Activated T-cell treated with anti-CD3 and anti-CD28 coated beads for 48 hours (primary cell): ENCODE data around the gene IL20RA.
A peak's percentile ranks its signal among the peaks of the same experiment; 100 is the strongest.

Experiments used
- DNase-seq: peaks from one replicate; pipeline ENCODE4 v3.0.0-alpha.2; 2020; ENCODE audit warnings: low read depth

IL20RA gene

DNA sequence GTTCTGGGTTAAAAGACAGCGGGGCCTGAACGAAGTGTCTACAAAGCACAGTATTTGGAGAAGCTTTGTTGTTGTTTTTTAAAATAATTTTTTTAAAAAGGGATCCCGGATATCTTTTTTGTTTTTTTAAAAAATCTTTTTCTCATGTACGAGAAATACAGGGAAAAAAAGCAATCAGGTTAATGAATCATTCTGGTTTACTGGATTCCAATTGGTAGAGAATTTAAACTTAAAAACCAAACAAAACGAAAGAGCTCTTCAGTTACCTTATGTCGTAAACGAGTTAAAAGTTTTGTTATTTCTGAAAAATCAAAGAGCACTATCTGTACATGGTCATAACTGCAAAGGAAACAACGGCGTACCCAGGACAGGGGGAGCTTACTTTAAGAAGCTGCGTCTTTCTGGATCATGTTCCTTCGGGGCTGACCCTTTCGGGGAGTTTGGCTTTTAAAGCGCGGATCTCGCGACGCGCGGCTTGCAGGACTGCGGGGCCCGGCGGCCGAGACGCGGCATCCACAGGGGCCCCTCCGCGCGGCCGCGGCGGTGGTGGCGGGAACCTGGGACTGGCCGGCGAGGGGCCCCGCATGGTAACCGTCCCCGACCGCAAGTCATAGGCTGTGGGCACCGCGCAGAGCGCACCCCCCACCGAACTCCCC is 927 bp downstream of the IL20RA start:
- no peak for DNase-seq

GRCh38 chr6:137040393-137040792 is 4.4 kb downstream of the IL20RA start:
- DNase-seq, result no peak

DNA sequence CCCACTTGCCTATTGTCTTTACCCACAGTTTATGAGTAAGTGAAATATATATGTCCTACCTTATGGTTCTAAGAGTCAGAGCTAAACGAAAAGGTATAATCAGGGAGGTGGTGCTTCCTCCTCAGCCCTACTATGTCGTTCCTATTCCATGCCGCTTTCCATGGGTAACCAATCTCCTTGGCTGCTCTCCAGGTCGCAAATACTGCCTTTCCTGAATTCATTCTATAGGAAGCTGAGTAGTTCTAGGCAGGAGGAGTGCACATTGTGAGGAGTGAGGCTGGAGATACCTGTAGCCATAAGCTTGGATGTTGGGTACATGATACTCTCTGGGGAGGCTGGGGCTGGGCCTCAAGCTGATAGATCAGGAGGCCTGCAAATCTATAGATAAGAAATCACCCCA is 5.8 kb downstream of the IL20RA start:
- DNase-seq, result no peak

DNA sequence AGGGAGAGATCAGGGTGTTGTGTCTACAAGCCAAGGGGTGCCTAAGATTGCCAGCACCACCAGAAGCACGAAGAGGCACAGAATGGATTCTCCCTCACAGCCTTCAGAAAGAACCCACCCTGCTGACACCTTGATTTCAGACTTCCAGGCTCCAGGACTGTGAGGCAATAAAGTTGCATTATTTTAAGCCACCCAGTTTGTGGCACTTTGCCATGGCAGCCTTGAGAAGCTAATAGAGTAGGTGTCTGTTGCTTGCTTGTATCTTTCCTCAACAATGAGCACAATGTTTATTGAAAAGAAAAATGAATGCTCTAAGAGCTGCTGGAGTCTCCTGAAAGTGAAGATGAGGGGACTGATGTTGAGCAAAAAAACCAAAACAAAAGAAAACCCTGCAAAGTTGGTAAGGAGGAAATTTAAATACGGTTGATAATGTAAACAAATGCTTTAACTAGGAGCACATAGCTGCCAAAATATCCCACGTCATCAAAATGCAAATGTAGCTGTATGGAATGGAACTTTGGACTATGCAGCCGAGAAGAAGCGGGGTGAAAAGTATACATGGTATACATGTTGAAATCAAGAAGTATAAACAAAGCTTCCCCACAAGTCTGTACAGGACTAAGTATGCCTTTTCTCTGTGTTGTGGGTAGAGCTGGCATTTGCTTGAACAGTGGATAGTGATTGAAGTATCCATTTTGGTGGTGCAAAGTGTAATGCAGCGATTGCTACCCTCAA is 8.0 kb downstream of the IL20RA start:
- DNase-seq, result no peak

- DNase-seq, result peak; percentile 42
Observed at GRCh38 chr6:137033828-137034227, 10.9 kb downstream of the IL20RA start.

DNA sequence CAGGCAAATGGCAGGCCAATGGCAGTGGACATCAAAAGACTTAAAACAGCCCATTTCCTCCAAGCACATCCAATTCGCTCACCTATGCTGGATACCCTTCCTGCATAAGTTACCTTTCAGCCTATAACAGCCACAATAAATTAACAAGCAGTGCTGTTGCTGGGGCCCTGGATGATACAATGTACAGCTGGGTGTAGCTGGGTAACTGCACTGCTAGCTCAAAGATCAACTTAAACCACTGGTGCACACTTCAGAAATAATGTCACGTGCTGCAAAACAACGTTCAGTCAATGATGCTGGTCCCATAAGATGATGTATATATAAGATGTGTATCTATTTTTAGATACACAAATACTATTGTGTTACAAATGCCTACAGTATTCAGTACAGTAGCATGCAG is 13.6 kb downstream of the IL20RA start:
- no peak for DNase-seq

GRCh38 chr6:137028912-137029311 is 15.9 kb downstream of the IL20RA start:
- DNase-seq, result no peak

GRCh38 chr6:137025786-137026730 is 18.7 kb downstream of the IL20RA start:
- DNase-seq, result no peak

GRCh38 chr6:137024237-137024990 is 20.4 kb downstream of the IL20RA start:
- no peak for DNase-seq

DNA sequence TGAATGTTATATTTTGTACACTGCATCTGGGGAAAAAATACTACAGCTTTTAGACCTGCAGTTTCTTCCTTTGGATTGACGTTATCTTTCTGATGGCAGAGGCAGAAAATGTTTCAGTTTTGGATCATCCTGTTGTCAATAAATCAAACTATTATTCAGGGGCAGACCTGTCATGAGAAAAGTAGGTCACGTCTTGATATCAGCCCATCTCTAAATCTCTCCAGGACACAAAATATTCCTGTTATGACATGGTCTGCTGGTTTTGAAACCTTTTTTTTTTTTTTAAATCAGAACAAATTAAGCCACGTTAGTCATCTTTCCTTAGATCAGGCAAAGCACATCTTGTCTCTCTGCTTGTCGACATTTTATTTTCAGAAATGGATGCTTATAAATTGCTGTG is 24.0 kb downstream of the IL20RA start:
- no peak for DNase-seq

DNA sequence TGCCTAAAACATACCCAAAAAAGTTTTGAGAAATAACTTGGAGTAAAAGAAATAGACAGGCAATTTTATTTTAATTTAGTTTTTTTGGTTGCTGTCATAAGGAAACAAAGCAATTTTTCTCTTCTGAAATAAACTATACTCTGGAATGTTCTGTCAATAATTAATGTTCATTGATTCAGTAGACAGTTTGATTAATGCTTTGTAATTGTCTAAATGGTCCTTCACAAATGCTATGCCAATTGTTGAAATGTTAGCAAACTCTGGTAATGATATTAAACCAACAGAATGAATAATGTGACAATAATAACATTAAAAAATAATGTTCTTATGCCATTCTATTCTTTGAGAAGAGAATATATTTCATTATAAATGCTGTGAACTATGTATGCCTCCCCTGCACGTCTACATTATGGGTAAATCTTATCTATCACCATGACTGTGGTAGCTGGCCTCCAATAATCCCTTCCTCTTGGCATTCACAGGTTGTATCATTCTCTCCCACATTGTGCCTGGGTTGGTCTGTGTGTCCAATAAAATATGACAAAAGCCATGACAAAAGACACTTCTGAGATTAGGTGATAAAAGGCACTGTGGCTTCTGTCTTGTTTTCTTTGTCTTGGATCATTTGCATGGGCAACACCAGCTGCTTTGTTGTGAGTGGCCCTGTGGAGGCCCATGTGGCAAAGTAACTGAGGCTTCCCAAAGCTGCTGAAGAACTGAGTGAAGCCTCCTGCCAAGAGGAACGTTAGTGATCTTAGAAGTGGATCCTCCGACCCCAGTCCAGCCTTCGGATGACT is 25.1 kb downstream of the IL20RA start:
- DNase-seq, result no peak

- no peak for DNase-seq
Observed at GRCh38 chr6:137017081-137017480, 27.7 kb downstream of the IL20RA start.

GRCh38 chr6:137016356-137016755 is 28.4 kb downstream of the IL20RA start:
- DNase-seq, result no peak

DNA sequence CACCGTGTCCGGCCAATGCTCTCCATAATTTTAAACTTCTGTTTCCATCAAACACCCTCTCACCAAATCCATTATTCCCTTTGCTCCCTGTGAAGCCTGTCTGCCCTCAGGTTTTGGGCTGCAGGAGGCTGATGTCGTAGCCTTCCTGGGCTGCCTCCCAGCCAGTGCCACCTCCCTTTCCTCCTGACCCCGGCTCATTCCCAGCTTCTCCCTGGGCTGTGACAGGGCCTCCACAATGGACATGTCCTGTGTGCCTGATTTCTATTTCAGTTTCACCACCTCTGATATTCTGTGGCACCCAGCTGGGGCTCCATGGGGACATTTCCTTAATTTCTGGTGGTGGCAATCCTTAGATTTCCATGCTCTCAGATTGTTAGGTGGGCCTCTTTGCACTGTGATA is 28.8 kb downstream of the IL20RA start:
- DNase-seq, result no peak

- DNase-seq, result no peak
Observed at GRCh38 chr6:137013738-137014602, 30.8 kb downstream of the IL20RA start.

GRCh38 chr6:137013031-137013430 is 31.7 kb downstream of the IL20RA start:
- DNase-seq, result no peak

DNA sequence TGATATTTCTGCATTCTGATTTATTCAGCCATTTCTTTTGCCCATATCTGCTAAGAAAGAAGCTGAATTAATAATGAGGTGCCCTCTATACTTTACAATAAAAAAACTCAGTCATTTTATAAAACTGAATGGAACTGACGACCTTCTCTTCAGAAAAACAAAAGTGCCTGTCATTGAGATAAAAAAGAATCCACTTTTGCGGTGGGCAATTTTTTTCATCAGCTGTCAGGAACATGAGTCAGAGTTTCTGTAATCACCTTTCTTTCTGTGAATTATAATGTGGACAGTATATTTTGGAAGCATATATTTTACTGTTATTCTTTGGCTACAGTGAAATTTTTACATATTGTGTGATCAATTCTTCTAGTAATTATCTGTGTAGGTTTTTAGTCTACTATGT is 33.4 kb downstream of the IL20RA start:
- no peak for DNase-seq

DNA sequence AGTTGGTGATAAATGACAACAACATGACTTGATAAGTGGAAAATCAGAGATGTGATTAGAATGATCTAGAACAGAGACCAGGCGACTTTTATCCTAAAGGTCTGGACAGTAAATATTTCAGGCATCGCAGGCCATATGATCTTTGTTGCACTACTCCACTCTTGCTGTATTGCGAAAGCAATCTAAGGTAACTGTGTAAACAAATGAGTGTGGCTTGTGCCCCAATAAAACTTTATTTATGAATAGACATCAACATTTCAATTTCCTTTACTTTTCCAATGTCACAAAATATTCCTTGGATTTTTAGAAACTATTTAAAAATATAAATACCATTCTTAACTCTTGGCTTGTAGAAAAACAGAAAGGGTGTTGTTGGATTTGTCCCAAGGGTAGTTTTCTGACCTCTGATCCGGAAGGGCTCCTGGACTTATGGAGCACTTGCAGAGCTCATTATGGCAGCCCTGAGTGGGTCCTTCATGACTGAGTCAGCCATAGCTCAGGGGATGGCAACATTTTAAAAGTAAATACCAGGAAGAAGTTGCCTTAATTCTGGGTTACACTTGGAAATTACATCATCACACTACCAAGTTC is 34.5 kb downstream of the IL20RA start:
- no peak for DNase-seq

- no peak for DNase-seq
Observed at GRCh38 chr6:137008204-137008603, 36.6 kb downstream of the IL20RA start.

DNA sequence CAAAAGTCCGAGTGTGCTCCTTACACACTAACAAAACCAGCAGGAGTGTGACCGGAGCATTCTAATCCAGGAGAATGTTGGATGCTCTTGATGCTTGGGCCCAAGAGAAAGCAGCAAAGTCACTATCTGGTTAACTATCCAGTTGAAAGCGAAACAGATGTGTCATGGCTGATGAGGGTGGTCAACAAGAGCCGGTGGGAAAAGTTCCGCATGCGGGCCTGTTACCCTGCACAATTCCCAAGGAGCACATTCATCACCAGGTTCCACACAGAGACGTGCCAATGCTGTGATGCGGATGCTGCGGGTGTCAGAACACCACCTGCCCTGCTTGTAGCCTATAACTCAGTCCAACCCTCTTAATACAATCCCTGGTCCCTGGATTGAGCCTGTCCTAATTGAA is 38.7 kb downstream of the IL20RA start:
- no peak for DNase-seq
